SK-N-SH (cell line): ENCODE data around the gene SPOCK1. TPM values are rescaled to one million over a fixed set of nuclear protein-coding genes. Genes with fewer than 3 reads are reported as not detected.

Experiments
- CTCF ChIA-PET: fragments of 300-600, 350-600 bp; formaldehyde crosslinking; extraction: SDS; loops from one replicate; lab custom pipeline; 2021; lab: Yijun Ruan, JAX
- POLR2A ChIA-PET: fragments of 350-600 bp; sonication (Branson Sonifier 250); formaldehyde crosslinking; extraction: SDS; loops from one replicate; lab custom pipeline; 2020; ENCODE audit warnings: antibody characterized with exemption, inconsistent platforms; lab: Yijun Ruan, JAX
- DNase-seq: peaks from one replicate; pipeline ENCODE4 v3.0.0; 2012
- H2AFZ ChIP-seq: fragments of 200-600 bp; sonication (generic); 2 replicates; pipeline ENCODE4 v1.8.1; 2016; ENCODE audit warnings: antibody characterized with exemption, mild to moderate bottlenecking, low read depth
- H3F3A ChIP-seq: fragments of 200-600 bp; sonication (generic); replicated peaks from 2 replicates; pipeline ENCODE3; 2016; ENCODE audit warnings: antibody characterized with exemption, mild to moderate bottlenecking; ENCODE audit not compliant: insufficient read depth
- H3K27ac ChIP-seq, 2 experiments: fragments of 200-500 bp in 1 of 2; fragments of 200-600 bp in 1 of 2; sonication (Bioruptor generic) in 1 of 2; sonication (generic), shearing (Covaris generic) in 1 of 2; 2 replicates each; pipeline versions ENCODE4 v1.5.1 to v1.6.1; 2014 to 2016; ENCODE audit warnings: low read depth in 2 of 2, inconsistent platforms in 1 of 2, low read length in 1 of 2, mild to moderate bottlenecking in 1 of 2, mixed read lengths in 1 of 2
- H3K27me3 ChIP-seq: fragments of 200-600 bp; sonication (generic), shearing (Covaris generic); 2 replicates; pipeline ENCODE4 v1.6.1; 2016; ENCODE audit warnings: mixed run types; ENCODE audit not compliant: insufficient read depth
- H3K36me3 ChIP-seq, 2 experiments: fragments of 200-500 bp in 1 of 2; fragments of 200-600 bp in 1 of 2; sonication (Bioruptor generic) in 1 of 2; sonication (generic) in 1 of 2; replicated peaks in 1 of 2; 2 replicates each; pipeline versions ENCODE3 to v1.5.1; 2014 to 2016; ENCODE audit warnings: low read length in 1 of 2, mild to moderate bottlenecking in 1 of 2; ENCODE audit not compliant: insufficient read depth in 2 of 2, control insufficient read depth in 1 of 2
- H3K4me1 ChIP-seq, 2 experiments: fragments of 200-500 bp in 1 of 2; fragments of 200-600 bp in 1 of 2; sonication (Bioruptor generic) in 1 of 2; sonication (generic), shearing (Covaris generic) in 1 of 2; 2 replicates each; pipeline versions ENCODE4 v1.5.1 to v1.6.1; 2014 to 2016; ENCODE audit warnings: low read depth in 1 of 2, low read length in 1 of 2, mixed run types in 1 of 2; ENCODE audit not compliant: insufficient read depth in 2 of 2, control insufficient read depth in 1 of 2
- H3K4me2 ChIP-seq: fragments of 200-600 bp; sonication (generic), shearing (Covaris generic); 2 replicates; pipeline ENCODE4 v1.6.1; 2017; ENCODE audit warnings: mixed run types
- H3K4me3 ChIP-seq, 2 experiments: fragments of 200-500 bp in 1 of 2; fragments of 200-600 bp in 1 of 2; sonication (Bioruptor generic) in 1 of 2; sonication (generic), shearing (Covaris generic) in 1 of 2; 2 replicates each; pipeline versions ENCODE4 v1.5.1 to v1.8.1; 2014 to 2016; ENCODE audit warnings: low read depth in 2 of 2, inconsistent platforms in 1 of 2, low read length in 1 of 2, mild to moderate bottlenecking in 1 of 2, mixed read lengths in 1 of 2, moderate library complexity in 1 of 2
- H3K79me2 ChIP-seq: fragments of 200-600 bp; sonication (generic); 2 replicates; pipeline ENCODE4 v1.8.1; 2017; ENCODE audit warnings: mild to moderate bottlenecking; ENCODE audit not compliant: insufficient read depth
- H3K9ac ChIP-seq: fragments of 200-600 bp; sonication (generic); 2 replicates; pipeline ENCODE4 v1.6.1; 2017; ENCODE audit warnings: mixed run types
- H3K9me2 ChIP-seq: fragments of 200-600 bp; sonication (generic); 2 replicates; pipeline ENCODE4 v1.6.1; 2017; ENCODE audit warnings: mixed run types
- H3K9me3 ChIP-seq: fragments of 200-600 bp; sonication (generic); 2 replicates; pipeline ENCODE4 v1.6.1; 2017; ENCODE audit warnings: mixed run types, mild to moderate bottlenecking, moderate library complexity
- H4K20me1 ChIP-seq: fragments of 200-600 bp; sonication (generic); 2 replicates; pipeline ENCODE4 v1.6.1; 2017; ENCODE audit warnings: mild to moderate bottlenecking, mixed run types; ENCODE audit not compliant: insufficient read depth
- EP300 ChIP-seq, 2 experiments: IDR thresholded peaks; 2 replicates each; pipeline versions ENCODE4 v1.4.0 to v1.6.1; 2012; ENCODE audit warnings: borderline replicate concordance in 1 of 2, low read depth in 1 of 2, low read length in 1 of 2
- WGBS: methylation state at CpG from one replicate; pipeline ENCODE4 v1.1.6; 2017; ENCODE audit warnings: low lambda C conversion rate; 5-methylcytosine and 5-hydroxymethylcytosine counted together
- polyA plus RNA-seq, 3 experiments: library from polyadenylated mRNA; depleted of rRNA; stranded (reverse); fragments of >200 nt; gene quantifications; 2 replicates each; pipeline ENCODE4 v1.2.3, GENCODE V29; 2012
- small RNA-seq, 7 experiments: library from RNA; depleted of rRNA; stranded (forward); fragments of <200 nt; gene quantifications; one replicate each; pipeline ENCODE3, GENCODE V24; 2012

SPOCK1 gene
- polyA plus RNA-seq, 1 of the 3 experiments (the other 2 are of a cell fraction) = 11.3 TPM

DNA sequence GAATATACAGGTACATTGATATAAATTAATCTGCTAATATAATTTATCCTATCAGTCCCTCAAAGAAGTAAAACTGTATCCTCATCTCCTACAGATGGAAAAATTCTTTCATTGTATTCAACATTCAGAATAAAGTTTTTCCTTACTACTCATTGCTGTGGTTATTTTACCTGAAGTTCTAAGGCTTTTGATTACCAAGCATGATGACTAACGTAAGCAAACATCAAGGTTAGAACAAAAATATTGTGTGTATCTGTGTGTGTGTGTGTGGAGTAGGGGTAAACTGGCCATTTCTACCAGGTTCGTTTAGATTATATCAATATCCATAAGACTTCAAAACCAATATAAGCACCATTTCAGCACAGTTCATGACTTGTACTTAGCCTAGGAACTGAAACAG lies 573.1 kb downstream of the SPOCK1 start:
- ChIA-PET CTCF (no interaction called here), POLR2A (no interaction called here)
- Histone ChIP-seq H3K27ac (no peak overlapping the region), H3K9me3 (no peaks in the 10 kb centered on the region), H3K27me3 (no peaks in the 10 kb centered on the region), H4K20me1 (no peaks in the 10 kb centered on the region), H2AFZ (no peak overlapping the region), H3K9me2 (no peaks in the 10 kb centered on the region), H3K36me3 (no peaks in the 10 kb centered on the region), H3K79me2 (no peaks in the 10 kb centered on the region), H3K4me2 (no peak overlapping the region), H3K4me3 (no peak overlapping the region), H3F3A (no peaks in the 10 kb centered on the region), H3K4me1 (no peaks in the 10 kb centered on the region), H3K9ac (no peak overlapping the region)
- TF ChIP-seq EP300 (IDR thresholded peaks at IDR 0.05; ENCODE audit: borderline replicate concordance in 1 of 2, low read depth in 1 of 2, low read length in 1 of 2) = no peak
- no peak for DNase-seq
- 14% methylated on average over 2 of the region's 2 CpGs for WGBS

Small RNA genes lying within 50 kb of the gene (small RNA-seq; reads per million reads assigned to genes)
- 0 reads per million in 7 experiments for gene RNA5SP193

Other genes starting within 250 kb of the SPOCK1 start
- gene KLHL3, start 236.8 kb upstream of the SPOCK1 start, polyA plus RNA-seq (2012; rRNA removed) = 3.8 and 4.9 TPM in 2 replicates